ENCODE data around the gene KCNK3. TPM values are rescaled to one million over a fixed set of nuclear protein-coding genes. Genes with fewer than 3 reads are reported as not detected.

KCNK3 gene
- total and polyA plus RNA-seq, 2 donors (not counting 1 experiment from before 2014, with no cell fraction given), result not detected

DNA sequence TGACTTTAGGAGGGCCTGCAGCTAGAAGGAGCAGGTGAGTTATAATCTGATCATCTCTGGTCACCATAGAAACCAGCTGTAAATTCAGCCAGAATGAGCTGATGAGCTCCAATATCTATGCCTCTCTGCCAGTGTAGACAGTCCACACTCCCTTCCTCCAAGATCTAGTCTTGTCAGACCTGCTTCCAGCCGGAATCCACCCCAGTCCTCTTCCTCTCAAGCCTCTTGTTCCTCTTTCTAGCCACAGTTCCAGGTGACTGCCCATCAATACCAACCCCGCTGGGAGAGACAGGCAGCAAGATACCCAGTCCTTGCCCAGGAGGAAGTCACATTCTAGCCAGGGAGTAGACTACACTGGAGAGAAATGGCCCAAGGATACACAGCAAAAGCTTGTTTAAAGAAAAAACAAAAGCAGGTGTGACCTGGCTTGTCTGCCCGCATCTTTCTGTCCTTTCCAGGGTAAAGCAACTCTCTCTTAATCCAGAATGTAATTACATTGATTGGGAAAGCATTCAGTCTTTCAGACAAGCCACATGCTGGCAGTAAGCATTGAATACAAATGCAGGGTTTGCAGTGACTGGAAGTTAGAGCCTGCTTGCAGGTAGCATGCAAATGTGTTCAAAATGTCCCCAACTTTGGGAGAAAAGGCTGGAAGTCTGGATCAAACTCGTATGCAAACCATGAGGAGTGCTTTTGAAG is 62.6 kb downstream of the KCNK3 start:
- DNase-seq, result peak; percentile 42

DNA sequence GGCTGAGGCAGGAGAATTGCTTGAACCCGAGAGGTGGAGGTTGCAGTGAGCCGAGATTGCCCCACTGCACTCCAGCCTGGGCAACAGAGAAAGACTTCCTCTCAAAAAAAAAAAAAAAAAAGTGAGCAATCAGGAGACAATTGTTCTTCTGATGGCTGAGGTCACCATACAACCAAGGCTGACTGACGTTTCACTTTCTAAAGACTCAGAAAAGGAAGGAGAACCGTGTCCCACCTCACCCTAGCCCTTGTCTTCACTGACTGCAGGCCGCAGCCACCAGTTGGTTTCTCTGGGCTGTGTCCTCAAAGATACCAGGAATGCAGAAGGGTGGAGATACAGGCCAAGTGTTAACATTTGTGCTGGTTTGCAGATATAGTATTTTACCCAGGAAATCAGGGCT is 63.8 kb downstream of the KCNK3 start:
- Histone ChIP-seq H3K36me3 (replicated peaks in 1 of 2; ENCODE audit: control extremely low read depth in 1 of 2, control insufficient read depth in 1 of 2, extremely low read depth in 1 of 2, insufficient read depth in 2 of 2, low read length in 1 of 2) (no peaks in the 10 kb centered on the region), H2AFZ (ENCODE audit: insufficient read depth, low read depth, low read length, poor library complexity, severe bottlenecking) (no peak overlapping the region), H3K4me3 (ENCODE audit: control extremely low read depth in 1 of 5, extremely low read depth in 1 of 5, insufficient read depth in 1 of 5, low read depth in 2 of 5, low read length in 4 of 5) (no peak overlapping the region), H3K4me1 (ENCODE audit: control insufficient read depth in 2 of 2, insufficient read depth in 2 of 2, low read length in 2 of 2) (peaks cover 0 to 8% of the 10 kb centered on the region in 2 donors), H3K27ac (ENCODE audit: low read length in 2 of 2) (no peak overlapping the region), H3K79me2 (ENCODE audit: control insufficient read depth, insufficient read depth, low read length) (no peaks in the 10 kb centered on the region), H3K27me3 (replicated peaks in 1 of 4; ENCODE audit: control extremely low read depth in 1 of 4, control insufficient read depth in 3 of 4, insufficient read depth in 4 of 4, low read length in 3 of 4) (no peaks in the 10 kb centered on the region), H3K4me2 (replicated peaks; ENCODE audit: low read depth, low read length, poor library complexity, severe bottlenecking) (no peak overlapping the region), H3K9me3 (ENCODE audit: control extremely low read depth in 1 of 3, control insufficient read depth in 2 of 3, insufficient read depth in 1 of 3, low read length in 2 of 3) (no peaks in the 10 kb centered on the region), H3K9ac (ENCODE audit: low read length) (no peak overlapping the region), H4K20me1 (ENCODE audit: control insufficient read depth, insufficient read depth, low read length, poor library complexity, severe bottlenecking) (no peaks in the 10 kb centered on the region)
- DNase-seq (no peak), ATAC-seq (ENCODE audit: low read depth) (no peak)
- ChIA-PET POLR2A (interaction anchor here (0.7 kb wide), 1 partner anchor 18 kb away, joined by 3 read pairs; no protein-coding TSS in a partner anchor), CTCF (no interaction called here)
- Mint-ChIP-seq H3K27me3 (no peaks in the 10 kb centered on the region), H3K4me3 (no peak overlapping the region), H3K9me3 (ENCODE audit: insufficient read depth) (no peaks in the 10 kb centered on the region), H3K4me1 (peaks cover 7% of the 10 kb centered on the region), H3K27ac (no peak overlapping the region)
- intact Hi-C loops (cut with micrococcal nuclease), result no loop called here
- no CpG with 5 or more reads among the region's 5 CpGs for WGBS (ENCODE audit: insufficient coverage)
- TF ChIP-seq EZH2 (IDR thresholded peaks at IDR 0.05; ENCODE audit: borderline replicate concordance, insufficient read depth, low read depth, low read length, poor library complexity, severe bottlenecking), result no peak

More for the DNA sequence above, 62.6 kb downstream of the KCNK3 start:
- H3K9me3 ChIP-seq (ENCODE audit: control extremely low read depth in 1 of 3, control insufficient read depth in 2 of 3, insufficient read depth in 1 of 3, low read length in 2 of 3), result no peaks in the 10 kb centered on the region
- peak overlapping the region; percentile 8 for H3K4me2 ChIP-seq (replicated peaks; ENCODE audit: low read depth, low read length, poor library complexity, severe bottlenecking)
- Mint-ChIP-seq H3K27ac (no peak overlapping the region), H3K4me1 (peaks cover 10% of the 10 kb centered on the region), H3K9me3 (ENCODE audit: insufficient read depth) (no peaks in the 10 kb centered on the region), H3K27me3 (no peaks in the 10 kb centered on the region), H3K4me3 (no peak overlapping the region)
- POLR2A ChIA-PET, result no interaction called here
- H3K36me3 ChIP-seq (replicated peaks in 1 of 2; ENCODE audit: control extremely low read depth in 1 of 2, control insufficient read depth in 1 of 2, extremely low read depth in 1 of 2, insufficient read depth in 2 of 2, low read length in 1 of 2), result no peaks in the 10 kb centered on the region
- H3K4me1 ChIP-seq (ENCODE audit: control insufficient read depth in 2 of 2, insufficient read depth in 2 of 2, low read length in 2 of 2), result peaks cover 0 to 8% of the 10 kb centered on the region in 2 donors
- no peaks in the 10 kb centered on the region for H4K20me1 ChIP-seq (ENCODE audit: control insufficient read depth, insufficient read depth, low read length, poor library complexity, severe bottlenecking)
- ATAC-seq (ENCODE audit: low read depth), result peak; percentile 57
- no peak overlapping the region for H3K27ac ChIP-seq (ENCODE audit: low read length in 2 of 2)
- TF ChIP-seq EZH2 (IDR thresholded peaks at IDR 0.05; ENCODE audit: borderline replicate concordance, insufficient read depth, low read depth, low read length, poor library complexity, severe bottlenecking), result no peak
- TF ChIP-seq, protein P1, sequence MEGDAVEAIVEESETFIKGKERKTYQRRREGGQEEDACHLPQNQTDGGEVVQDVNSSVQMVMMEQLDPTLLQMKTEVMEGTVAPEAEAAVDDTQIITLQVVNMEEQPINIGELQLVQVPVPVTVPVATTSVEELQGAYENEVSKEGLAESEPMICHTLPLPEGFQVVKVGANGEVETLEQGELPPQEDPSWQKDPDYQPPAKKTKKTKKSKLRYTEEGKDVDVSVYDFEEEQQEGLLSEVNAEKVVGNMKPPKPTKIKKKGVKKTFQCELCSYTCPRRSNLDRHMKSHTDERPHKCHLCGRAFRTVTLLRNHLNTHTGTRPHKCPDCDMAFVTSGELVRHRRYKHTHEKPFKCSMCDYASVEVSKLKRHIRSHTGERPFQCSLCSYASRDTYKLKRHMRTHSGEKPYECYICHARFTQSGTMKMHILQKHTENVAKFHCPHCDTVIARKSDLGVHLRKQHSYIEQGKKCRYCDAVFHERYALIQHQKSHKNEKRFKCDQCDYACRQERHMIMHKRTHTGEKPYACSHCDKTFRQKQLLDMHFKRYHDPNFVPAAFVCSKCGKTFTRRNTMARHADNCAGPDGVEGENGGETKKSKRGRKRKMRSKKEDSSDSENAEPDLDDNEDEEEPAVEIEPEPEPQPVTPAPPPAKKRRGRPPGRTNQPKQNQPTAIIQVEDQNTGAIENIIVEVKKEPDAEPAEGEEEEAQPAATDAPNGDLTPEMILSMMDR (IDR thresholded peaks at IDR 0.05), result no peak
- 36% methylated on average over 3 of the region's 4 CpGs for WGBS (ENCODE audit: insufficient coverage)
- intact Hi-C loops (cut with micrococcal nuclease), result no loop called here
- no peak overlapping the region for H3K9ac ChIP-seq (ENCODE audit: low read length)
- CTCF ChIA-PET, result interaction anchor here (1.9 kb wide), 1 partner anchor 10 kb away, joined by 8 read pairs; no protein-coding TSS in a partner anchor
- H3K79me2 ChIP-seq (ENCODE audit: control insufficient read depth, insufficient read depth, low read length), result no peaks in the 10 kb centered on the region
- H3K27me3 ChIP-seq (replicated peaks in 1 of 4; ENCODE audit: control extremely low read depth in 1 of 4, control insufficient read depth in 3 of 4, insufficient read depth in 4 of 4, low read length in 3 of 4), result no peaks in the 10 kb centered on the region
- no peak overlapping the region for H3K4me3 ChIP-seq (ENCODE audit: control extremely low read depth in 1 of 5, extremely low read depth in 1 of 5, insufficient read depth in 1 of 5, low read depth in 2 of 5, low read length in 4 of 5)
- no peak overlapping the region for H2AFZ ChIP-seq (ENCODE audit: insufficient read depth, low read depth, low read length, poor library complexity, severe bottlenecking)

Measured in B cell (primary cell).